ENCODE results near the gene SORCS2.

SORCS2 gene

DNA sequence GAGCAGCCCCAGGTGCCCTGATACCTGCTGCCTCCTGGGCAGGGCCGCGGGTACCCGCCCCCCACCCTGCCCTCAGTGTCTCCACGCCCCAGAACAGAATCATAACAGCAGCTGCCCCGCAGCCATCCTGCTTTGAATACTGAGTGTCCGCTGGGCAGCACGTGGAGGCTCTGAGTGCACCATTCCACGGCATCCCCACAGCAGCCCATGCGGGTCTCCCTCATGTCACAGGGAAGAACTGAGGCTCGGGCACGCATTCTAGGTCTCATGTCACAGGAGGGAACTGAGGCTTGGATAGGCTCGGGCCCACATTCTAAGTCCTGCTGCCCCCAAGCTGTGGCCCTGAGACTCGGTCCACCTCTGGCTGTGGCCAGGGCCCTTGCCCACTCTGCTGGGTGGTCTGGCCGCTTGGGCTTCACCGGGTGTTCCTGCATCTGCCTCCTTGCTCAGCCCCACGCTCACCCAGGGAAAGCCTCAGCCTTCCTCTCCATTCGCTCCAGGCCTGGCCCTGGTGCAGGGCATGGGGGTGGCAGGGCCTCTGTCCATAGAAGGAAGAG is 464.0 kb downstream of the SORCS2 start:
- no peak for TF ChIP-seq KLF9 (tag by site-specific recombination; IDR thresholded peaks at IDR 0.05; ENCODE audit: low read depth)
- TF ChIP-seq ZNF610 (tag by site-specific recombination; IDR thresholded peaks at IDR 0.05; ENCODE audit: borderline replicate concordance): no peak
- TF ChIP-seq ZBTB8A (tag by site-specific recombination; IDR thresholded peaks at IDR 0.05): no peak
- TF ChIP-seq, protein P1, sequence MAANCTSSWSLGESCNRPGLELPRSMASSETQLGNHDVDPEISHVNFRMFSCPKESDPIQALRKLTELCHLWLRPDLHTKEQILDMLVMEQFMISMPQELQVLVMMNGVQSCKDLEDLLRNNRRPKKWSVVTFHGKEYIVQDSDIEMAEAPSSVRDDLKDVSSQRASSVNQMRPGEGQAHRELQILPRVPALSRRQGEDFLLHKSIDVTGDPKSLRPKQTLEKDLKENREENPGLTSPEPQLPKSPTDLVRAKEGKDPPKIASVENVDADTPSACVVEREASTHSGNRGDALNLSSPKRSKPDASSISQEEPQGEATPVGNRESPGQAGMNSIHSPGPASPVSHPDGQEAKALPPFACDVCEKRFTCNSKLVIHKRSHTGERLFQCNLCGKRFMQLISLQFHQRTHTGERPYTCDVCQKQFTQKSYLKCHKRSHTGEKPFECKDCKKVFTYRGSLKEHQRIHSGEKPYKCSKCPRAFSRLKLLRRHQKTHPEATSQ (tag by site-specific recombination; IDR thresholded peaks at IDR 0.05): no peak
- TF ChIP-seq ZNF394 (tag by site-specific recombination; IDR thresholded peaks at IDR 0.05; ENCODE audit: borderline replicate concordance): no peak
- TF ChIP-seq, protein P2, sequence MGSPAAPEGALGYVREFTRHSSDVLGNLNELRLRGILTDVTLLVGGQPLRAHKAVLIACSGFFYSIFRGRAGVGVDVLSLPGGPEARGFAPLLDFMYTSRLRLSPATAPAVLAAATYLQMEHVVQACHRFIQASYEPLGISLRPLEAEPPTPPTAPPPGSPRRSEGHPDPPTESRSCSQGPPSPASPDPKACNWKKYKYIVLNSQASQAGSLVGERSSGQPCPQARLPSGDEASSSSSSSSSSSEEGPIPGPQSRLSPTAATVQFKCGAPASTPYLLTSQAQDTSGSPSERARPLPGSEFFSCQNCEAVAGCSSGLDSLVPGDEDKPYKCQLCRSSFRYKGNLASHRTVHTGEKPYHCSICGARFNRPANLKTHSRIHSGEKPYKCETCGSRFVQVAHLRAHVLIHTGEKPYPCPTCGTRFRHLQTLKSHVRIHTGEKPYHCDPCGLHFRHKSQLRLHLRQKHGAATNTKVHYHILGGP (tag by site-specific recombination; IDR thresholded peaks at IDR 0.05): no peak

DNA sequence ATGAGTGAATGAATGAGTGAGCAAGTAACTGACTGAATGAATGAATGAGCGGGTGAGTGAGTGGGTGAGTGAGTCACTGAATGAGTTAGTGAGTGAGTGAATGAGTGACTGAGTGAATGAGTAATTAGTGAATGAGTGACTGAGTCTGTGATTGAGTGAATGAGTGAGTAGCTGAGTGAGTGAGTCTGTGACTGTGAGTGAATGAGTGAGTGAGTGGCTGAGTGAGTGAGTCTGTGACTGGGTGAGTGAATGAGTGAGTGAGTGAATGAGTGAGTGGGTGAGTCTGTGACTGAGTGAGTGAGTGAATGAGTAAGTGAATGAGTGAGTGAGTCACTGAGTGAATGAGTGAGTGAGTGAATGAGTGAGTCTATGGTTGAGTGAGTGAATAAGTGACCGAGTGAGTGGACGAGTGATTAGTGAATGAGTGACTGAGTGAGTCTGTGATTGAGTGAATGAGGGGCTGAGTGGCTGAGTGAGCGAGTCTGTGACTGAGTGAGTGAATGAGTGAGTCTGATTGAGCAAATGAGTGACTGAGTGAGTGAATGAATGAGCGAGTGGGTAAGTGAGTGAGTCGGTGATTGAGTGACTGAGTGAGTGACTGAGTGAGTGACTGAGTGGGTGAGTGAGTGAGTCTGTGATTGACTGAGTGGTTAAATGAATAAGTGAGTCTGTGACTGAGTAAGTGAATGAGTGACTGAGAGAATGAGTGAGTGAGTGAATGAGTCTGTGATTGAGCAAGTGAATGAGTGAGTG is 465.4 kb downstream of the SORCS2 start:
- no peak for TF ChIP-seq ZNF530 (tag by site-specific recombination; IDR thresholded peaks at IDR 0.05; ENCODE audit: low read depth)
- peak; percentile 82 for TF ChIP-seq PRDM1 (tag by site-specific recombination; IDR thresholded peaks at IDR 0.05)
- TF ChIP-seq ZNF777 (tag by site-specific recombination; IDR thresholded peaks at IDR 0.05; ENCODE audit: borderline replicate concordance): no peak
- 0 out of 2 replicates have a peak, but pooled peaks have one; percentile 10 for TF ChIP-seq RBAK (tag by site-specific recombination; IDR thresholded peaks at IDR 0.05)
- no peak for TF ChIP-seq ZNF596 (tag by site-specific recombination; IDR thresholded peaks at IDR 0.05)
- peak; percentile 72 for TF ChIP-seq EGR2 (tag by site-specific recombination; IDR thresholded peaks at IDR 0.05; ENCODE audit: low read depth)
- TF ChIP-seq, protein P3, sequence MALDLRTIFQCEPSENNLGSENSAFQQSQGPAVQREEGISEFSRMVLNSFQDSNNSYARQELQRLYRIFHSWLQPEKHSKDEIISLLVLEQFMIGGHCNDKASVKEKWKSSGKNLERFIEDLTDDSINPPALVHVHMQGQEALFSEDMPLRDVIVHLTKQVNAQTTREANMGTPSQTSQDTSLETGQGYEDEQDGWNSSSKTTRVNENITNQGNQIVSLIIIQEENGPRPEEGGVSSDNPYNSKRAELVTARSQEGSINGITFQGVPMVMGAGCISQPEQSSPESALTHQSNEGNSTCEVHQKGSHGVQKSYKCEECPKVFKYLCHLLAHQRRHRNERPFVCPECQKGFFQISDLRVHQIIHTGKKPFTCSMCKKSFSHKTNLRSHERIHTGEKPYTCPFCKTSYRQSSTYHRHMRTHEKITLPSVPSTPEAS (tag by site-specific recombination; IDR thresholded peaks at IDR 0.05): no peak
- TF ChIP-seq GLIS2 (tag by site-specific recombination; IDR thresholded peaks at IDR 0.05): no peak
- peak; percentile 51 for TF ChIP-seq ZNF366 (tag by site-specific recombination; conservative IDR thresholded peaks at IDR 0.05)
- no peak for TF ChIP-seq ZNF394 (tag by site-specific recombination; IDR thresholded peaks at IDR 0.05; ENCODE audit: borderline replicate concordance)
- no peak for TF ChIP-seq ZNF529 (tag by site-specific recombination; IDR thresholded peaks at IDR 0.05; ENCODE audit: insufficient replicate concordance)
- no peak for TF ChIP-seq ZNF140 (tag by site-specific recombination; IDR thresholded peaks at IDR 0.05)
- peak; percentile 45 for TF ChIP-seq ZFHX2 (tag by site-specific recombination; conservative IDR thresholded peaks at IDR 0.05)
- no peak for TF ChIP-seq ZNF626 (tag by site-specific recombination; IDR thresholded peaks at IDR 0.05)
- no peak for TF ChIP-seq HOXC10 (CRISPR knock-in tag; IDR thresholded peaks at IDR 0.05)
- no peak for TF ChIP-seq ZNF623 (tag by site-specific recombination; IDR thresholded peaks at IDR 0.05)
- TF ChIP-seq ZNF404 (tag by site-specific recombination; IDR thresholded peaks at IDR 0.05): no peak
- no peak overlapping the region for H3K4me3 ChIP-seq (ENCODE audit: low read depth, low read length)
- no peak overlapping the region for H3K27ac ChIP-seq (ENCODE audit: extremely low read depth, low read depth, low read length)
- no peaks in the 10 kb centered on the region for H3K9me3 ChIP-seq (ENCODE audit: control insufficient read depth, insufficient read depth, low read depth, low read length)
- no peaks in the 10 kb centered on the region for H3K4me1 ChIP-seq (ENCODE audit: control insufficient read depth, insufficient read depth, low read length)
- POLR2A ChIA-PET: no interaction called here
- CTCF ChIA-PET: no interaction called here
- no peaks in the 10 kb centered on the region for H3K36me3 ChIP-seq (ENCODE audit: control insufficient read depth in 2 of 2, insufficient read depth in 1 of 2, low read length in 2 of 2)

More for the DNA sequence above, 464.0 kb downstream of the SORCS2 start:
- POLR2A ChIA-PET: no interaction called here
- Histone ChIP-seq H3K9me3 (ENCODE audit: control insufficient read depth, insufficient read depth, low read depth, low read length) (no peaks in the 10 kb centered on the region), H3K4me3 (ENCODE audit: low read depth, low read length) (no peak overlapping the region), H3K36me3 (ENCODE audit: control insufficient read depth in 2 of 2, insufficient read depth in 1 of 2, low read length in 2 of 2) (no peaks in the 10 kb centered on the region), H3K27ac (ENCODE audit: extremely low read depth, low read depth, low read length) (no peak overlapping the region), H3K4me1 (ENCODE audit: control insufficient read depth, insufficient read depth, low read length) (no peaks in the 10 kb centered on the region)
- CTCF ChIA-PET: interaction anchor here (0.5 kb wide), 1 partner anchor 681 kb away, joined by 4 read pairs; no protein-coding TSS in a partner anchor

All from HEK293 (cell line).